NCI-H82 (cell line): ENCODE results near the gene BTNL3.

Source experiments
- DNase-seq: peaks from one replicate; lab custom pipeline; 2025; lab: John Stamatoyannopoulos, UW

The BTNL3 gene

DNA sequence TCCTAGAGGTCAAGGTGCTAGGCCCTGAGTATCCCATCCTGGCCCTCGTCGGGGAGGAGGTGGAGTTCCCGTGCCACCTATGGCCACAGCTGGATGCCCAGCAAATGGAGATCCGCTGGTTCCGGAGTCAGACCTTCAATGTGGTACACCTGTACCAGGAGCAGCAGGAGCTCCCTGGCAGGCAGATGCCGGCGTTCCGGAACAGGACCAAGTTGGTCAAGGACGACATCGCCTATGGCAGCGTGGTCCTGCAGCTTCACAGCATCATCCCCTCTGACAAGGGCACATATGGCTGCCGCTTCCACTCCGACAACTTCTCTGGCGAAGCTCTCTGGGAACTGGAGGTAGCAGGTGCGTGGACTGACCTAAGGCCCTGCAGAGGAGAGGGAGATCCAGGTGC, 59.3 kb downstream of the BTNL3 start:
- no peak for DNase-seq

GRCh38 chr5:181050016-181050415, 61.4 kb downstream of the BTNL3 start:
- DNase-seq = no peak

GRCh38 chr5:181051841-181052671, 63.4 kb downstream of the BTNL3 start:
- DNase-seq = no peak

DNA sequence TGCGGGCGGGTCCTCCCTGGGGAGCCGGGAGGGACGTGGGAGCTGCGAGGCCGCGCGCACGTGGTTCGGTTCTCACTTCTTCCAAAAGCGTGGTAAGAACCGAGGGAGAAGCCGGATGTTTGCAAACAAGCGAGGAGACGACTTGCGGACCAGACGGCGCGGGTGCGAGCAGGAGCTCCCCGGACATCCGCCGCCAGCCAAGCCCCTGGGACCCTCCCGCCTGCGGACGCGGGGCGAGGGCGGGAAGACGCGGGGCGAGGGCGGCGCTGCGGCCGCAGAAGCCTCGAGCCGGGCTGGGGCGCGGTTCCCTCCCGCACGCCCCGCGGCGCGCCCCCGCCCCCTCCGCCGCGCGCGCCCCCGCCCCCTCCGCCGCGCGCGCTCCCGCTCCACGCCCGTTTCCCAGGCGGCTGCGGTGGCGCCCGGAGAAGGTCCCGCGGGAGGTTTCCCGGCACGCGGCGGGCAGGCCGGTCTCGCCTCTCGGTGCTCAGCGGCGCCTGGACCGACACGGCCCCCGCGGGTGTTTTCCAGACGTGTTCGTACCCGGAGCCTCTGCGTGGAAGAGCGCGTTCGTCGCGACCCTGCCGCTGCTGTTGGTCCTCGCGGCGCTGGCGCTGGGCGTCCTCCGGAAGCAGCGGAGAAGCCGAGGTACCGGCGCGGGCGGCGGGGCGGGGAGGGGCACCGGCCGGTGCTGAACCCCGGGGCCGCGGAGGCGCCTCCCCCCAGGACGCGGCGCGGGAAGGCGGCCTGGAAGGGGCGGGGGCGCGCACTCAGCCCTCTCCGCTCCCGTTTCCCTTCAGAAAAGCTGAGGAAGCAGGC, 64.2 kb downstream of the BTNL3 start:
- no peak for DNase-seq

- no peak for DNase-seq
Observed at GRCh38 chr5:181053488-181054121, 65.0 kb downstream of the BTNL3 start.

DNA sequence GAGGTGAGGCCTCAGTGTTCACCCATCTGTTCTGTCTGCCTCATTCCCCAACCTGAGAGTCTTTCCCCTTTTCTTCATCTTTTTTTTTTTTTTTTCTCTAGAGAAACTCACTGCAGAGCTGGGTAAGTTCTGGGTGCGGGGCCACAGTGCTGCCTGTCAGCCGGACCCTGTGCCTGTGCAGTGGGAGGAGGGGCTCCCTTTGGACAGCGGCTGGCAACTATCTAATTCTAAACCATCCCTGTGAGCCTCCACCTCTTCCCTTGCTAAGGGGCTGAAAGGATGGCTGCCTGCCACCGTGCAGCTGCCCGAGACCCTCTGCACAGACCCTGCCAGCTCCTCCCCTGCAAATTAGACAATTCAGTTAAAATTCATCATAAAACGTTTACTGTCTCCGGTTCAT, 65.5 kb downstream of the BTNL3 start:
- DNase-seq = no peak

- no peak for DNase-seq
Observed at GRCh38 chr5:181054871-181055459, 66.3 kb downstream of the BTNL3 start.
